ENCODE results near the gene CYB561.

CYB561 gene

GRCh38 chr17:63412234-63412633 is 33.9 kb downstream of the CYB561 start:
- DNase-seq (ENCODE audit: low read depth, low spot score) = no peak

DNA sequence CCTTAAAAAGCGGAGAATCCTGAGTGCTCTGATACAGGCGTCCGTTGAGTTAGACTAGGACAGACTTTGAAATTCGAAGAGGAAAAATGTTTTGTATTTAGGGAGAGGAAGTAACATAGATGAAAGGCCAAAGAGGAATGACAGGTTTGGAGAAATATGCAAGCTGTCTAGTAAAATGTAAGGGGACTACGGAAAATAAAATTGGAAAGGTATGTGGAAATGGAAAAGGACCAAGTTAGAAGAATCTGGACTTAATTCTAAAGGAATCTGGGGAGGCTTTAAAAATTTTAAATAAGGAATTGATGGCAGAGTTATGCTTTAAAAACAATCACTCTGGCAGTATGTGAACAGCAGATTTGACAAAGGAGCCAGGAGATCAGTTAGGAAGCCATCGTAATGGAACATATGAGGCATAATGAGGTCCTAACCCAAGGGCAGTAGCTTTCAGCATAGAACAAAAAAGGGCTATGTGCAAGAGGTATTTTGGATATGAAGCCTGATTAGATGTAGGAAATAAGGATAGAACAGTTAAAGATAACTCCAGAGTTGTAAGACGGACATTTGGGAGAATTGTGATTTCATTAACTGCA is 38.3 kb downstream of the CYB561 start:
- no peak for DNase-seq (ENCODE audit: low read depth, low spot score)

- DNase-seq (ENCODE audit: low read depth, low spot score) = peak; percentile 47
These were observed 39.3 kb downstream of the CYB561 start for GRCh38 chr17:63406689-63407330.

DNA sequence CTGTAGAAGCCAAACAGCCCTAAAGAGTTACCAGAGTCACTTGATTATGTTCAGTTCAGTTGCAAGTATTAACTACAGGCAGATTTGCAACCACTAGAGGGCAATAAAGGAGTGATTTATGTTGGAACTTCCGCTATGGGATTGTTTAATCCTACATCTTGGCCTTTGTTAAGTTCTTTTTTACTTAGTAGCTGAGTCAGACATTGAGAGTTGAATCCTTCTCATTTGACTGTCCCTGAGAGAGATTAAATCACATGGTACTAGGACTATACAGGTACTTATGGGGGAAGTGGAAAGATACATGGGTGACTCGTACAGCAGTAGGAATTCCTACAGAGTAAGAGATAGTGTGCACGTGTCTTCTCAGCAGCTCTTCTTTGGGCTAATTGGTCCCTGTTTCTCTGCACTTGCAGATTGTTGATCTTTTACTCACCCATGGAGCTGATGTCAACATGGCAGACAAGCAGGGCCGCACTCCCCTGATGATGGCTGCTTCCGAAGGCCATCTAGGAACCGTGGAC is 40.3 kb downstream of the CYB561 start:
- DNase-seq (ENCODE audit: low read depth, low spot score) = no peak

GRCh38 chr17:63405020-63405419 is 41.1 kb downstream of the CYB561 start:
- no peak for DNase-seq (ENCODE audit: low read depth, low spot score)

DNA sequence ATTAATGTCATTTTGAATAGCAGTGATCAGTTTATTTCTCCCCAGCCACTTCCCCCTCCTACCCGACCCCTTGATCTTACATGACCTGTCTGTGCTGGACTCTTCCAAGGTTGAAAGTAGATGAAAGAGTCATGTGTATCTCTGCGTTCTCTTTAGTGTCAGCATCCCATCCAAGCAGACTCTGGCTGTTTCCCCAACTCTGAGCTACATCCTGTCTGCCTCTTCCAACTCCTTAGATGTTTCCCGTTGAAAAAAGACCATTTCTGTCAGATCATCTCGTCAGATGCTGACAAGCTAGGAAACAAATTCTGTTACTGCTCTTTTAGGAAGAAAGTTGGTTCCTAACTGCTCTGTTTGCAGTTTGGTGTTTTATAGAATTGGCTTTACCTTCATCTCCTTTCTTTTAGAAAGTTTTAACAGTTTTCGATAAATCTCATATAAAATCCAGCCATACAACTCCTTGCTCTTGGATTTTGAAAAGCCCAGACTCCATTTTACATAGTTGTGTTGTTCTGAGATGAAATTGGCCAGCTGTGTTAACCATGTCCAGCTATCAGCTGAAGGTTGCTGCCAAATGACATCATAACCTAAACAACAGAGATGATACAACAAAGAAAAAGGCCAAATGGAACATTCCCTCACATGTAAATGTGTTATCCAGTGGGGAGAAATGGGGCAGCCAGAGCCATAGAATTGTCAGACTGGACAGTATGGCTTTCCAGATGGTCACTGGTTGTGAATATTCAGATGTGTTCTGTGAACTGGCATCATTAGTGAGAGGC is 43.5 kb downstream of the CYB561 start:
- DNase-seq (ENCODE audit: low read depth, low spot score) = no peak

GRCh38 chr17:63399856-63400255 is 46.2 kb downstream of the CYB561 start:
- DNase-seq (ENCODE audit: low read depth, low spot score) = no peak

- no peak for DNase-seq (ENCODE audit: low read depth, low spot score)
These were observed 46.8 kb downstream of the CYB561 start for GRCh38 chr17:63399316-63399715.

DNA sequence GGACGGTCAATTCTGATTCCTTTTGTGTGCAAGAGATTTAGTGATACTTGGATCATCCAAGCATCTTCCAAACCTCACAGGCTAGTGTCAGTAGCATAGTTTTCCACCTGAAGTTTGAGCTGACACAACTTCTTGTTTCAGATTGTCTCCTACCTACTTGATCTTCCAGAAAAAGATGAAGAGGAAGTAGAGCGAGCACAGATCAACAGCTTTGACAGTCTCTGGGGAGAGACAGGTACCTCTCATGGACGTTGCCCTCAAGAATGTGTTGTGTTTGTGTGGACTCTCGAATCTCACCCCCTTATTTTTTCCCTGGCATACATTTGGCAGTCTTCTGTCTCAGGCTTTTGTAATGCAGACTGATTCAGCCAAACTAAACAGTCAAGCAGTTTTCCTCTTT is 47.4 kb downstream of the CYB561 start:
- DNase-seq (ENCODE audit: low read depth, low spot score) = no peak

GRCh38 chr17:63395075-63395805 is 50.9 kb downstream of the CYB561 start:
- no peak for DNase-seq (ENCODE audit: low read depth, low spot score)

DNA sequence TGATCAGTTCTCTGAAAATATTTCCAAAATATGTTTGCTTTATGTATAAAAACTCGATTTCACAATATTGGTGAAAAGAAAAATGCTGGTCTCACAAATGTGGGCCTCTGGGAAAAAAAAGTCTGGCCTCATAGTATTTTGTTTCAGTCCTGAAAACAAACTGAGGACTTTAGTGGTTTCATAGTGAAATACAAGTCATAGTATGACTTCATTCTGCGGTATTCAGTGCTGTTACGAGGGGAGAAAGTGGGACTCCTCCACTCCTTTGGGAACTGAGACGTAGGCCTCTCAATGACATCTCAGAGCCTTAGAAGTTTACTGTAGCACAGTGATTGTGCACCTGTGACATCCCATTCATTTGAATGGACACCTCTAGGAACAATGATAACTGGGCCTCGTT is 56.0 kb downstream of the CYB561 start:
- DNase-seq (ENCODE audit: low read depth, low spot score) = no peak

- no peak for DNase-seq (ENCODE audit: low read depth, low spot score)
These were observed 58.3 kb downstream of the CYB561 start for GRCh38 chr17:63387656-63388340.

- DNase-seq (ENCODE audit: low read depth, low spot score) = no peak
These were observed 63.3 kb downstream of the CYB561 start for GRCh38 chr17:63382826-63383225.
